GM20431 (cell line): ENCODE results near the gene KIF4B.
"Not testable (repeated sequence)": the region's sequence is repeated elsewhere in the genome, so short reads cannot be mapped to it uniquely, and the experiment has no call there.

ENCODE experiments used
- in situ Hi-C: fragments of 300-500 bp; cut with MseI, MboI; formaldehyde crosslinking; loops from one replicate; pipeline ENCODE4 v1.15.0; 2020; ENCODE audit warnings: low sequenced_read_pairs; ENCODE audit not compliant: unreplicated experiment

KIF4B gene

GRCh38 chr5:155002722-155003121 lies 10.8 kb upstream of the KIF4B start:
- in situ Hi-C loops: not testable (repeated sequence)

GRCh38 chr5:155004138-155004744 lies 9.3 kb upstream of the KIF4B start:
- in situ Hi-C loops: no loop called here

- in situ Hi-C loops: not testable (repeated sequence)
Observed at GRCh38 chr5:155006265-155006664, 7.3 kb upstream of the KIF4B start.

- in situ Hi-C loops: no loop called here
Observed at GRCh38 chr5:155008669-155009068, 4.9 kb upstream of the KIF4B start.

- in situ Hi-C loops: no loop called here
Observed at GRCh38 chr5:155010881-155011280, 2.7 kb upstream of the KIF4B start.

GRCh38 chr5:155015239-155015638 lies 1.7 kb downstream of the KIF4B start:
- in situ Hi-C loops: no loop called here

GRCh38 chr5:155017610-155018009 lies 4.1 kb downstream of the KIF4B start:
- in situ Hi-C loops: no loop called here

GRCh38 chr5:155019601-155020226 lies 6.2 kb downstream of the KIF4B start:
- in situ Hi-C loops: no loop called here

GRCh38 chr5:155021842-155022241 lies 8.3 kb downstream of the KIF4B start:
- in situ Hi-C loops: no loop called here

GRCh38 chr5:155023320-155023719 lies 9.8 kb downstream of the KIF4B start:
- in situ Hi-C loops: no loop called here

- in situ Hi-C loops: no loop called here
Observed at GRCh38 chr5:155024015-155024414, 10.5 kb downstream of the KIF4B start.

- in situ Hi-C loops: no loop called here
Observed at GRCh38 chr5:155025895-155026294, 12.3 kb downstream of the KIF4B start.

GRCh38 chr5:155027993-155028629 lies 14.6 kb downstream of the KIF4B start:
- in situ Hi-C loops: no loop called here

- in situ Hi-C loops: no loop called here
Observed at GRCh38 chr5:155029240-155029639, 15.7 kb downstream of the KIF4B start.

GRCh38 chr5:155034145-155034744 lies 20.7 kb downstream of the KIF4B start:
- in situ Hi-C loops: not testable (repeated sequence)

GRCh38 chr5:155035087-155035486 lies 21.5 kb downstream of the KIF4B start:
- in situ Hi-C loops: not testable (repeated sequence)

GRCh38 chr5:155040984-155041653 lies 27.6 kb downstream of the KIF4B start:
- in situ Hi-C loops: no loop called here

- in situ Hi-C loops: no loop called here
Observed at GRCh38 chr5:155044591-155044990, 31.0 kb downstream of the KIF4B start.

- in situ Hi-C loops: no loop called here
Observed at GRCh38 chr5:155046591-155046990, 33.0 kb downstream of the KIF4B start.

- in situ Hi-C loops: no loop called here
Observed at GRCh38 chr5:155047818-155048217, 34.3 kb downstream of the KIF4B start.
